GF-D8 (cell line): Measurements from ENCODE around the gene EHMT1.

Experiments used
- DNase-seq: peaks from one replicate; lab custom pipeline; 2025; lab: John Stamatoyannopoulos, UW

The EHMT1 gene

GRCh38 chr9:137741330-137741729 is 122.5 kb downstream of the EHMT1 start:
- no peak for DNase-seq

GRCh38 chr9:137742698-137743097 is 123.9 kb downstream of the EHMT1 start:
- DNase-seq: no peak

- DNase-seq: no peak
Measured at GRCh38 chr9:137743695-137744094, 124.9 kb downstream of the EHMT1 start.

DNA sequence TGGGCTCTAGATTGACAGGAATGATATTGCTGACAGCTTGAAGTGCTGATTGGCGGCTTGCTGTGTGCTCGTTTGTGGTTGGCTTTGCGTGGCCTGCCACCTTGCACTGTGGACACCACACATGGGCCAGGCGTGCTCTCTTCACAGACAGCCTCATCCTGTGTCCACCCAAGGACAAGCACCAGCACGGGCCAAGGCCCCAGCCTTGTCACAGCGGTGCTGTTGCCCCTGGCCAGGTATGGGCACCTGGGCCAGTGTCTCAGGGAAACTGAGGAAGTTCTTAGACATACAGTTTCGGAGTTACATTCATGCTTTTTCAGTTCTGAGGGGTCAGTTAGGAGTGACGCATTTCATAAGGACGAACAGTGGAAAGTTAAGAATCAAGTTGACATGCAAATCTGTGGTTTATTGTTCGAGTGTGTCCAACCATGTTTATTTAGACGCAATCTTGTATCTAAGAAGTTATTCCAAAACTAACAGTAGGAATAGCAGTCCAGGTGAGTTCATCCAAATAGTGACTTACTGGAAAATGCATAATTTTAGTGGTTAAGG is 125.9 kb downstream of the EHMT1 start:
- DNase-seq: no peak

DNA sequence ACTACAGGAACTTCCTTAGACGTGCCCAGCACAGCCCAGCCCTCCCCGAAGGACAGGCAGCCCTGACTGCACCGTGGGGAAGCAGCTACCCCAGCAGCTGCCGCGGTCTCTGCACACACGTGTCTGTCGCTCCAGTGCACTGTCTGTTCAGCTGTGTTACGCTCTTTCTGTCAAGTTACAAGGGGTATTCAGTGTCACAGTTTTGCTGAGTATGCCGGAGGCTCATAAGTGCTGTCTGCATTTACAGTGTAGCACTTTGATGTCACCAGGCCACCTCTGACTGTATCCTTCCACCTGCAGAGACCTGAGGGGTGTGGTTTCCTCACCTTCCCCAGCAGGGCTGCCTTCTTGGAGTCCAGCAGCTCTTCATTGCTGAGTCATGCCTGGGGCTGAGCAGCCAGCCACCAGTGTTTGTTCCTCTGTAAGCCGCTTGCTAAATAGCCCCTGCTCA is 126.8 kb downstream of the EHMT1 start:
- DNase-seq: no peak

- DNase-seq: no peak
Measured at GRCh38 chr9:137748311-137748710, 129.5 kb downstream of the EHMT1 start.

DNA sequence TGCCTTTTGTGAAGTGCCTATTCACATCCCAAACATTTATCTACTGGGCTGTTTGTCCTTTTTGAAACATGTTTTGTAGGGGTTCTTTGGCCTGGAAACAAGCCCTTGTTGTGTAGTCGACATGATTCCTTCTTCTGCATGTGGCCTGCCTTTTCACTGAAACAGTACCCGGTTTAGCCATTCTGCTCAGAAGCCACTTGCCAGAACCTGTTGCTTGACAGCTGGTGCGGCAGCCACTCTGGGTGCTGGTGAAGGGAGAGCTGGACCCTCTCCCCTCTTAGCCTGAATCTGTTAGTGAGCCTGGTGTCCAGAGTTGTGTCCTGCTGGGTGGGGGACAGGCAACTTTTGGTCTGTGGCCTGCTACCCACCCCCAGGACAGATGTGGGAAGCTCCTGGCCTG is 129.9 kb downstream of the EHMT1 start:
- no peak for DNase-seq

DNA sequence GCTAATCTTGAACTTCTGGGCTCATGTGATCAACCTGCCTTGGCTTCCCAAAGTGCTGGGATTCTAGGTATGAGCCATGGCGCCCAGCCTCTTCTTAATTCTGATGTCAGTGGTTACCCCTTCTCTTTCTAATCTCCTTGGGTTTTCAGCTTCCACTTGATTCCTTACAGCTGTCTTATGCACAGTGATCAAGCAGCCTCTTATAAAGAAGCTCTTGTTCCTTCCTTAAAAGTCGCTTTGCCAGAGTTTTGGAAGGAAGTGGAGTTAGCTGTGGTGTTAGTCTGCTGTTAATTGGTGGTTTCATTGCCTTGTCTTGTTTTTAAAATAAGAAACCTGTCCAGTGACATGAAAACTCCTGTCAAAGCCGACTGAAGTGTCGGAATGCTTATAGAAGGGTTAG is 130.7 kb downstream of the EHMT1 start:
- DNase-seq: no peak

DNA sequence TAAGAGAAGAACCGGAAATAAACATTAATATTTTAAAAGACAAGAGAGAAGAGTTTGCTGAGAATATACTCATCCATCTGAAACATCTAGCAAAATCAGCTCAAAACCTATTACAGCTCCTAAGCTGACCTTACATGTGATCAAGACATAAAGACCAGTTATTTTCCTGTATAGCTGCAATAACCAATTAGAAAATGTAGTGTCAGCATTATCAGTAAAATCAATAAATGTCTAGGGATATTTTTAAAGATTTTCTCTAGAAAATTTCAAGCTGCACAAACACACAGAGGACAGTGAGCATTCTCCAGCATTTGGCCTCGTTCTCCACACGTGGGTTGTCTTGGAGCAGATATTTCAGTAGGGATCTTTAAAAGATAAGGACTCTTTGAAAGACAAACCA is 131.2 kb downstream of the EHMT1 start:
- DNase-seq: no peak

- DNase-seq: no peak
Measured at GRCh38 chr9:137750566-137750965, 131.8 kb downstream of the EHMT1 start.

DNA sequence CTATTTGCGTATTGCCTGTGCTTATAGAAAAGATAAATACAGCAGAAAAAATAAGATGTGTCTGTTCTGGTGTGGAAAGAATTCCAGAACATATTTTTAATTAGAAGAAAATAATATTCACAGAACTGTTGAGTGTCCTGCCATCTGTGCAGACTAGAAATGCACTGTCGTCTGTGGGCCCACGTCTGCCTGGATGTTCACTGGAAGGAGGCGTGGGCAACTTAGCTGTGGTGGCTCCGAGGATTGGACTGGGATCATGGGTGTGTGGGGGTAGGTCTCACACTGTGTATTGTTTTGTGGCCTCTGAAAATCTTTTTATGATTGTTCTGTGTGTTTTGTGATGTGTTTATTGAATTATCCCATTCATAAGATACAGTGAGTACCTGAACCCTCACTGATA is 132.8 kb downstream of the EHMT1 start:
- no peak for DNase-seq

DNA sequence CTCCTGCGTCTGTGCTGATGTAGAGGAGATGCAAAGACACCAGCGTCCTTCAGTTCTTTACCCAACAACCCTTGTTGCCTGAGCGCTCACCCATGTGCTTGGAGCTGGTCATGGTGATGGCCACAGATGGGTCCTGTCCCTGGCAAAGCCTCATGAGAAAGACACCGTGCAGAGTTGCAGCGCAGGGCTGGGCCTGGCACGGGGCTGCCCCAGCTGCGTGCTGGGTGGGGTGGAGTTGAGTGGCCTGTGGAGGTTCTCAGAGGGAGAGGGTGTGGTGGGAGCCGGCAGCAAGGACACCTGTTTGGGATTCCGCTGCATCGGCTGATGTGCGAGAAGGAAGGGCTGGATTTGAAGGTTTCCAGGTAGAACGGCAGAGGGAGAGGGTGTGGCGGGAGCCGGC is 133.6 kb downstream of the EHMT1 start:
- no peak for DNase-seq

DNA sequence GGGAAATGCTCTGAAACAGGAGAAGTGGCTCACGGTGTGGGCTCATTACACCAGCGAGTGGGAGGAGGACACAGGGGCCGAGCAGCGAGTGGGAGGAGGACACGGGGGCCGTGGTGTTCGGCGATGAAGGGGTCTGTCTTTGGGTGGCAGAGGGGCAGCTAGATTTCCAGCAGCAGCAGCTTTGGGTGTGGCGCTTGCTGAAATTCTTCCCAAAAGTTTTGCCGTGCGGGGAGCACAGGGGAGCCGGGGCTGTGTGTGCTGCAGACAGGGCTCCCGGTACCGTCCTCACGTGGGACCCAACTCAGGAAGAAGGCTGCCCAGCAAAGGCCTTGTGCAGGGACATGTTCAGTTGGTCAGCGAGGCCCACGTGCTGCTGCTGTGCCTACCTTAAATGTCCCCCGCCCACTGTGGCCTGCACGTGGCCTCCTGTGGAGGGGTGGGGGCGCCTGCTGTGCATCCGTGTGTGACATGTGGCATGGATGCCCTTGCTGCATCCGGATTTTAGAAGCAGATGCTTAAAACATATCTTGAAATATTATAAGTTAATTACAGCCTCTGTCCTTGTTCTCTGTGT is 134.5 kb downstream of the EHMT1 start:
- DNase-seq: no peak

DNA sequence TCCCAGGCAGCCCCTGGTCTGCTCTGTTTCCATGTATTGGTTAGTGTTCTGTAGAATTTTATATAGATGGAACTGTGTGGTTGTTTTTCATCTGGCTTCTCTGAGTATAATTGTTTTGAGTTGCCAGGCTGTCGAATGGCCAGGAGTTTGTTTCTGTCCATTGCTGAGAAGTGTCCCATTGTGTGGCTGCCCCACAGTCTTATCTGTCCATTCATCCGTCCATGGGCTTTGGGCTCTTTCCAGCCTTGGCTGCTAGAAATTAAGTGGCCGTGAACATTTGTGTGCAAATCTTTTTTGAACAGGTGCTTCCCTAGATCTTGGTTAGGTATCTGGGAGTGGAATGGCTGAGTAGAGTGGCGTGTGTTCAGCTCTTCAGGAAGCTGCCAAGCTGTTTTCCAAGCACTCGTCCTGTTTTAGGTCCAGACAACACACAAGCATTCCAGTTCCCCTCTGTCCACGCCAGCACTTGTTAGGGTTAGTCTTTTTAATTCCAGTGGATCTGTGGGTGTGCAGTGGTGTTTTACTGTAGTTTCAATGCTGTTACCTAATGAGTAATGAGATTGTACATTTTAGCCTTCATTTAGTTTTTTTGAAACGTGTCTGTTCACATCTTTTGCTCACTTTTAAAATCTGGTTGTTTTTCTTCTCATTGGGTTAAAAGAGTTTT is 136.6 kb downstream of the EHMT1 start:
- DNase-seq: no peak

GRCh38 chr9:137756045-137756744 is 137.4 kb downstream of the EHMT1 start:
- no peak for DNase-seq

- no peak for DNase-seq
Measured at GRCh38 chr9:137757139-137757538, 138.3 kb downstream of the EHMT1 start.

- DNase-seq: no peak
Measured at GRCh38 chr9:137757613-137758029, 138.8 kb downstream of the EHMT1 start.

GRCh38 chr9:137758067-137758466 is 139.3 kb downstream of the EHMT1 start:
- no peak for DNase-seq

- DNase-seq: no peak
Measured at GRCh38 chr9:137759117-137759516, 140.3 kb downstream of the EHMT1 start.

DNA sequence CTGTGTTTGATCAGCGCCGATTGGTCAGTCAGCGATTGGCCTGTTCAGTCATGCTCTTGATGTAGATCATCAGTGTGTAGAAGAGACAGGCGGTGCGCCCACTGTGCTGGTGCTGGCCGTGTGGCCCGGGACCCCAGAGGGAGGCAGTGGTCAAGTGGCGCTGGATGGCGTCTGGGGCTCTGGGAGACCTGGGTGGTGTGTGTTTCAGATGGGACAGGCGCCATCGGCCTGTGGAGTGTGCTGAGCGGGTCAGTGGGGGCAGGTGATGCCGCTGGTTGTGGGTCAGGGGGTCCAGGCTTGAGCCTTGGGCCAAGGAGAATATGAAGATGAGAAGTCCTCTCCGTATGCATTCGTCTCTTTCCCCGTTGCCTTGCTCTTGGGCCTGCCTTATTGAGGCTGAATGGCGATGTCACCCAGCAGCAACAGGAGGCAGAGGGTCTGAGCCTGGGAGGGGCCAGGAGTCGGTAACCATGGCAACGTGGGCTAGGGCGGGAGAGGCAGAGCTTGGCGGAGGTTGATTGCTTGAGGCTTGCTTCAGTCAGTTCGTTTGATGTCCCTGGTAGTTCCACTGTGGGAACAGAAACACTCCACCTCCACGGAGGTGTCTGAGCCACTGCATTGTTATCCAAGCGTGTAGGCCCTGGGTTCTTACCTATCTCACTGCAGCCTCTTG is 141.0 kb downstream of the EHMT1 start:
- DNase-seq: no peak

GRCh38 chr9:137760426-137760825 is 141.6 kb downstream of the EHMT1 start:
- no peak for DNase-seq

DNA sequence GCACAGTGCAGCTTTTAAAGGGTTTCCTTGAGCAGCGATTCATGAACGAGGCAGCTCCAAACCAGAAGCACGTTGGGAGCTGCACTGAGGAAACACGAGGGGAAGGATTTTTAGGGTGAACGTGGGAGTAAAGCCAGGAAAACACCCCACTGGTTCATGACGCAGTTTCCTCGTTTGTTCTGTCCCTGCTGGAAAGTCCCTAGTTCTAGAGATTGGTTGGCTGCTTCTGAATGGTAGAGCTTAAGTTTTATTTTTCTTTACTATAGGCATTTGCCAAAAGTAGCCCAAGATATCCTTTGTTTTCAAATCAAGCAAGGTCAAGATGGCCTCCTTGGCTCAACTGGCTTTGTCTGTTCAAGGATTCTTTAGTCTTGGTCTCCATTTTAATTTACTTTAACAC is 142.2 kb downstream of the EHMT1 start:
- DNase-seq: no peak

GRCh38 chr9:137761793-137762192 is 143.0 kb downstream of the EHMT1 start:
- no peak for DNase-seq
